ENCODE measurements around the gene MDC1. TPM values are rescaled to one million over a fixed set of nuclear protein-coding genes. Genes with fewer than 3 reads are reported as not detected.

The MDC1 gene
- total RNA-seq, 1 experiment from 2014 or later: 77.6 TPM

GRCh38 chr6:30684386-30685156, 32.5 kb downstream of the MDC1 start:
- H2BK120ac ChIP-seq (ENCODE audit: low read depth, low read length, poor library complexity, severe bottlenecking): no peak overlapping the region
- H3K4ac ChIP-seq (ENCODE audit: low read depth, low read length): no peak overlapping the region
- H3K4me2 ChIP-seq (ENCODE audit: insufficient read depth, insufficient read length, low read length): peak overlapping the region; percentile 40
- no peaks in the 10 kb centered on the region for H3K79me1 ChIP-seq (ENCODE audit: insufficient read depth, low read depth, low read length, poor library complexity, severe bottlenecking)
- no CpG with 5 or more reads among the region's 21 CpGs for WGBS (ENCODE audit: extremely low coverage, insufficient read length, low lambda C conversion rate)
- TF ChIP-seq CTCF (conservative IDR thresholded peaks at IDR 0.05): no peak
- H3K79me2 ChIP-seq (ENCODE audit: insufficient read depth, low read length): peaks cover 2% of the 10 kb centered on the region; the same call in 1 of the 2 replicates
- H3K14ac ChIP-seq (ENCODE audit: insufficient read depth, low read length): no peak overlapping the region; the same call in 1 of the 2 replicates
- Mint-ChIP-seq H3K36me3 (ENCODE audit: insufficient read depth in 1 of 3, low read depth in 3 of 3) (peaks cover 7 to 27% (median 18%) of the 10 kb centered on the region in 3 experiments; a peak in 6 of 7 replicates), H3K4me3 (peak overlapping the region; percentile 35 to 88), H3K27ac (peak overlapping the region in 1 of 3 experiments; percentile 14; a peak in 3 of 7 replicates), H3K9me3 (no peaks in the 10 kb centered on the region; a peak in 1 of 5 replicates), H3K27me3 (ENCODE audit: low read depth) (peaks cover 3% of the 10 kb centered on the region; the same call in 1 of the 2 replicates), H3K4me1 (peaks cover 68 to 72% of the 10 kb centered on the region in 2 experiments)
- no peaks in the 10 kb centered on the region for H3K9me3 ChIP-seq (ENCODE audit: control insufficient read depth, low read depth, low read length)
- no peaks in the 10 kb centered on the region for H4K20me1 ChIP-seq (ENCODE audit: control insufficient read depth, insufficient read depth, insufficient read length)
- H4K91ac ChIP-seq (ENCODE audit: insufficient read length, low read depth, low read length): no peak overlapping the region
- no peak overlapping the region for H3T11ph ChIP-seq (ENCODE audit: low read length)
- H3K23ac ChIP-seq (ENCODE audit: insufficient read length, low read depth, low read length): no peak overlapping the region
- H2BK20ac ChIP-seq (ENCODE audit: low read depth, low read length, poor library complexity, severe bottlenecking): no peak overlapping the region
- H3K23me2 ChIP-seq (ENCODE audit: insufficient read length, low read depth, low read length, poor library complexity, severe bottlenecking): peaks cover 22% of the 10 kb centered on the region
- H3K18ac ChIP-seq (ENCODE audit: insufficient read length, low read depth, low read length): no peak overlapping the region
- H3K56ac ChIP-seq (ENCODE audit: insufficient read length, low read depth, low read length): no peak overlapping the region
- H3K9ac ChIP-seq (ENCODE audit: extremely low read depth, insufficient read length, low read length): no peak overlapping the region
- no peak overlapping the region for H4K8ac ChIP-seq (replicated peaks; ENCODE audit: insufficient read length, low read depth, low read length)
- H2BK12ac ChIP-seq (ENCODE audit: insufficient read length, low read depth, low read length): no peak overlapping the region
- H3K4me1 ChIP-seq (ENCODE audit: insufficient read depth, low read length): peaks cover 14% of the 10 kb centered on the region; the same call in 1 of the 2 replicates
- H3K27me3 ChIP-seq (ENCODE audit: insufficient read depth, low read length): no peaks in the 10 kb centered on the region
- no peak for DNase-seq
- no peak overlapping the region for H4K5ac ChIP-seq (ENCODE audit: insufficient read length, low read depth, low read length)
- H2AFZ ChIP-seq (ENCODE audit: low read length): no peak overlapping the region
- H2AK5ac ChIP-seq (ENCODE audit: insufficient read length, low read length): no peak overlapping the region
- no peak overlapping the region for H2BK5ac ChIP-seq (ENCODE audit: insufficient read length, low read length)
- H3K27ac ChIP-seq (ENCODE audit: insufficient read length, low read depth, low read length): no peak overlapping the region
- H2BK15ac ChIP-seq (ENCODE audit: low read depth, low read length): no peak overlapping the region

Measured in H9 (cell line).